Mammary epithelial cell (primary cell): ENCODE measurements around the gene AGBL5.

Experiments
- CTCF ChIP-seq, 2 donors: IDR thresholded peaks in 1 of 2; conservative IDR thresholded peaks in 1 of 2; 2 replicates each; pipeline ENCODE4 v1.5.1; 2011 to 2012; ENCODE audit warnings: inconsistent platforms in 2 of 2, low read length in 2 of 2, mild to moderate bottlenecking in 2 of 2, control low read depth in 1 of 2, low read depth in 1 of 2; ENCODE audit not compliant: insufficient read depth in 1 of 2; ENCODE audit errors: extremely low read depth in 1 of 2
- EZH2 ChIP-seq: IDR thresholded peaks from 2 replicates; pipeline ENCODE4 v1.6.1; 2012; ENCODE audit warnings: low read length, inconsistent platforms, borderline replicate concordance

- TF ChIP-seq CTCF (conservative IDR thresholded peaks at IDR 0.05 in 1 of 2, IDR thresholded peaks at IDR 0.05 in 1 of 2; ENCODE audit: extremely low read depth in 1 of 2, insufficient read depth in 1 of 2, low read depth in 1 of 2, low read length in 2 of 2) (no peak), EZH2 (no peak)
Measured at GRCh38 chr2:27040282-27040681, 11.2 kb upstream of the AGBL5 start.
